Esophagus squamous epithelium (tissue), 5 donors: ENCODE measurements around the gene ZNF521. TPM values are rescaled to one million over a fixed set of nuclear protein-coding genes. Genes with fewer than 3 reads are reported as not detected.
A peak's percentile ranks its signal among the peaks of the same experiment; 100 is the strongest.

Source experiments
- DNase-seq: peaks from one replicate; lab custom pipeline; 2025; lab: John Stamatoyannopoulos, UW
- H3K27ac ChIP-seq, 4 donors: fragments of 200-600 bp; sonication (generic); one replicate each; pipeline ENCODE4 v1.5.1; 2016 to 2019; ENCODE audit warnings: mild to moderate bottlenecking in 1 of 4
- H3K27me3 ChIP-seq, 4 donors: fragments of 200-600 bp; sonication (generic); 1 replicate in 3 of 4; 2 replicates in 1 of 4; pipeline versions ENCODE4 v1.5.1 to v1.6.0; 2017 to 2021; ENCODE audit warnings: antibody characterized with exemption in 1 of 4
- H3K36me3 ChIP-seq, 3 donors: fragments of 200-600 bp; sonication (generic); one replicate each; pipeline ENCODE4 v1.5.1; 2016 to 2019
- H3K4me1 ChIP-seq, 3 donors: fragments of 200-600 bp; sonication (generic); one replicate each; pipeline ENCODE4 v1.5.1; 2017 to 2019
- H3K4me3 ChIP-seq, 4 donors: fragments of 200-600 bp; sonication (generic); 1 replicate in 3 of 4; 2 replicates in 1 of 4; pipeline ENCODE4 v1.5.1; 2016 to 2019; ENCODE audit warnings: mild to moderate bottlenecking in 2 of 4, moderate library complexity in 1 of 4
- H3K9me3 ChIP-seq, 3 donors: fragments of 200-600 bp; sonication (generic); one replicate each; pipeline ENCODE4 v1.5.1; 2016 to 2019
- POLR2A ChIP-seq, 4 donors: fragments of 450-650 bp; IDR thresholded peaks; one replicate each; pipeline ENCODE4 v1.6.1; 2017; ENCODE audit warnings: antibody characterized with exemption in 4 of 4, mild to moderate bottlenecking in 4 of 4, moderate library complexity in 3 of 4
- WGBS, 2 donors: methylation state at CpG; one replicate each; pipeline ENCODE4 v1.1.5; 2018; 5-methylcytosine and 5-hydroxymethylcytosine counted together
- intact Hi-C: fragments of 100-400 bp; cut with DNase I; formaldehyde crosslinking; loops from one replicate; pipeline ENCODE4 v1.15.0; 2022
- total RNA-seq, 4 donors: library from RNA; depleted of rRNA; stranded (reverse); fragments of >200 nt; gene quantifications; one replicate each; pipeline ENCODE4 v1.1.0, GENCODE V29; 2016
- TF ChIP-seq, protein P1 (sequence below), 6 experiments: fragments of 450-650 bp in 4 of 6; fragments of 200-600 bp in 2 of 6; sonication (generic) in 2 of 6; IDR thresholded peaks; one replicate each; pipeline ENCODE4 v1.5.1; 2016 to 2019; ENCODE audit warnings: antibody characterized with exemption in 6 of 6, mild to moderate bottlenecking in 4 of 6, moderate library complexity in 4 of 6
- donor health status: DM: yes; HTN: yes; CAD: no.

Gene ZNF521
- total RNA-seq, 4 donors from 2014 or later, result 0.68 to 11.3 (median 4.7) TPM

DNA sequence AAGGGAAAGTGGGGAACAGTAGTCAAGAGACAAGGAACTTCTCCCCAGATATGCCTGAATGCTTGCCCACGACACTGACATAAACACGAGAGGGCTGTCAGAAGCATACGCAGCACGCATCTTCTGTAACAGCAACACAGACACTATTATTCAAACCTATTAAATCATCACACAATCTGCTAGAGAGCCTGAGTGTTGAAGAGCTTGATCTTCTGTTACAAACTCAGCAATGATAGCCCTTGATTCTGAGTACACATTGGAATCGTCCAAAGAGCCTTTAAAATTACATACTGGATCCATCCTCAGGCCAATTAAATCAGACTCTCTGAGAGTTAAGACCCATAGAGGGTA lies 111.6 kb downstream of the ZNF521 start:
- Histone ChIP-seq H3K27ac (no peak overlapping the region), H3K36me3 (no peaks in the 10 kb centered on the region), H3K4me1 (no peaks in the 10 kb centered on the region), H3K9me3 (no peaks in the 10 kb centered on the region), H3K4me3 (no peak overlapping the region), H3K27me3 (no peaks in the 10 kb centered on the region)
- intact Hi-C loops, result no loop called here
- 67 to 88% methylated on average over 5 of the region's 5 CpGs for WGBS, 2 donors
- TF ChIP-seq, protein P1, sequence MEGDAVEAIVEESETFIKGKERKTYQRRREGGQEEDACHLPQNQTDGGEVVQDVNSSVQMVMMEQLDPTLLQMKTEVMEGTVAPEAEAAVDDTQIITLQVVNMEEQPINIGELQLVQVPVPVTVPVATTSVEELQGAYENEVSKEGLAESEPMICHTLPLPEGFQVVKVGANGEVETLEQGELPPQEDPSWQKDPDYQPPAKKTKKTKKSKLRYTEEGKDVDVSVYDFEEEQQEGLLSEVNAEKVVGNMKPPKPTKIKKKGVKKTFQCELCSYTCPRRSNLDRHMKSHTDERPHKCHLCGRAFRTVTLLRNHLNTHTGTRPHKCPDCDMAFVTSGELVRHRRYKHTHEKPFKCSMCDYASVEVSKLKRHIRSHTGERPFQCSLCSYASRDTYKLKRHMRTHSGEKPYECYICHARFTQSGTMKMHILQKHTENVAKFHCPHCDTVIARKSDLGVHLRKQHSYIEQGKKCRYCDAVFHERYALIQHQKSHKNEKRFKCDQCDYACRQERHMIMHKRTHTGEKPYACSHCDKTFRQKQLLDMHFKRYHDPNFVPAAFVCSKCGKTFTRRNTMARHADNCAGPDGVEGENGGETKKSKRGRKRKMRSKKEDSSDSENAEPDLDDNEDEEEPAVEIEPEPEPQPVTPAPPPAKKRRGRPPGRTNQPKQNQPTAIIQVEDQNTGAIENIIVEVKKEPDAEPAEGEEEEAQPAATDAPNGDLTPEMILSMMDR (IDR thresholded peaks at IDR 0.05), result no peak
- no peak for DNase-seq

DNA sequence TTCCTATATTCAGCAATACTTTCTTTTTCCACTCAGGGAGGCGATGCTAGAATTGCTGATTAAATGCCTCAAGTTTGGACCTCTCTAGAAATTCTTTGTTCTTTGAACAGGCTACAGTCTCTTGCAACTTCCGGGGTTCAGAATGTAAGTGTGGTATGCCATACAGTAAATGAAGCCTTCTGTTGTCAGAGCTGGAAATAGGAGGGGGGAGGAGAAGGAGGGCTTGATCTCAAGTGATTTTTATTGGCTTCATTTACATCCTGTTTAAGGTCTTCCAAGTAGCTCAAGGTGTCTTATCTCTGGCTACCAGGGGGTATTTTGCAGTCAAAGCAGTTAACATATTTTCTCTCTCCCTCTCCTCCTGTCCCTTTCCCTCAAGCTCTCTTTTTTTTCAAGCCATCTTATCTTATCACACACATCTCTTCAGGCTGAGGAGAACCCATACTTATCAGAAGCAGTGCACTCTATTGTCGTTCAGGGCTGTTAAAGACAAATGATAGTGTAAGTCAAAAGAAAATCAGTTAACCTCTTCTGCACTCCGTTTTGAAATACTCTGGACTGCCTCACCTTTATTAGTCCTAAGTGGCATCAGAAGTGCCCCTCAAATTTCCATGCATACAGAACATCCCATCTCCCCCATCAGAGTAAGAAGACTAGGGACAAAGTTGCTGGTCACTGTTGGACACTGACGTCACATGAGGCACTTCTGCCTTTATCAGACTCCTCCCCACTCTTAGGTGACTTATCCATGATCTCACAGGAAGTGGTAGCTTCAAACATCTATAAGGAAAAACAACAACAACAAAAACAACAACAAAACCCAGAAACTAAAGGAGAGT lies 112.2 kb downstream of the ZNF521 start:
- WGBS, 2 donors, result 42 to 60% methylated on average over 5 of the region's 5 CpGs
- H3K4me1 ChIP-seq, result no peaks in the 10 kb centered on the region
- H3K36me3 ChIP-seq, result no peaks in the 10 kb centered on the region
- no peaks in the 10 kb centered on the region for H3K9me3 ChIP-seq
- intact Hi-C loops, result no loop called here
- H3K27ac ChIP-seq, result peak overlapping the region in 2 of 4 donors; percentile 13 to 37
- TF ChIP-seq, protein P1 (IDR thresholded peaks at IDR 0.05), result no peak
- H3K4me3 ChIP-seq, result no peak overlapping the region
- no peaks in the 10 kb centered on the region for H3K27me3 ChIP-seq
- no peak for DNase-seq

DNA sequence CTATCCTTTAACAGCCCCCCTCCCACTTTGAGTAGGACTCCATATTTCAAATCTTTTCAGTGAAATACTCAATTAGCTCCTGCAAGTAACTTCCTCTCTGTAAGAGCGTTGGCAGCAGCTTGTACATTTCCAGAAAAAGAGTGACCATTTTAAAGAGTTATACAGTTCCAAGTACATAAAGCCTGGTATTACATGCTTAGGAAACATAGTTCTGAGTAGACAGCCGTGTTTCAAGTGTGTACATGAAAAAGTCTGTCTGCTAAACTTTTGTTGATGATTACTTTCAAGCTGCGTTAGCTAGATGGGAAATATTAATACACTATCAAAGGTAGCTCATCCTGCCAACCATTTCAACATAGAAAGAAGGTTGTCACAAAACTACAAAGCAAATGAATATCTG lies 112.8 kb downstream of the ZNF521 start:
- no peaks in the 10 kb centered on the region for H3K4me1 ChIP-seq
- no peak overlapping the region for H3K4me3 ChIP-seq
- WGBS, 2 donors, result 58 to 83% methylated on average over 2 to 3 of the region's 3 CpGs
- DNase-seq, result no peak
- H3K27ac ChIP-seq, result peak overlapping the region in 2 of 4 donors; percentile 13 to 37
- intact Hi-C loops, result no loop called here
- H3K27me3 ChIP-seq, result no peaks in the 10 kb centered on the region
- no peaks in the 10 kb centered on the region for H3K9me3 ChIP-seq
- TF ChIP-seq POLR2A (IDR thresholded peaks at IDR 0.05), result no peak
- TF ChIP-seq, protein P1 (IDR thresholded peaks at IDR 0.05), result no peak
- no peaks in the 10 kb centered on the region for H3K36me3 ChIP-seq

DNA sequence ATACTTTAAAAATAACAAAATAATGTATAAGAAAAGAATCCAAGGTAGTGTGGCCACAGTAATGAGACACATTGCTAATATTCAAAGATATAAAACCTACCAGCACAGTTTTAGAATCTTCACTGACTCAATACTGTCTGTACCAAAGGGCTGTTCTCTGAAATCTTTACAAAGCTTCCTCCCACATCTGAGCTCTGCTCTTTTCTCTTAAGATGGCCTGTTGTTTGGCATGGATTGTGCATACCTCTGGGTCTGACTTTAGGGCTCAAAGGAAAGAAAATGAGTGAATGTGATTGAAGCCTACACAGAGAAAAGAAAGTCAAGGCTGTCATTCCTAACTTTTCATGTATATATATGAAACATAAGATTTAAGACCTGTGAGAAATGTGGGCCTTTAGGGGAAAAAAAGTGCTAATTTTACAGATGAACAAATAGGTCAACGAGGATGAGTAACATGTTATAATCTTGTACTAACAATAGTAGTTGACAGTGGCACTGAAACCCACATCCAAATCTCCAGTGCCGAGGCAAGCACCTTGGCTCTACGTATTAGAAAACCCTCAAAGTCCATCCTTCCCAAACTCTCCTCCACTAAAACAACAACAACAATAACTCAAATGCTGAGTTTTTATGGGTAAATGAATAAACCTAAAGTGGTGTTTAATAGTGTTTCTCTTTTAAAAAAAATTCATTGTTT lies 114.2 kb downstream of the ZNF521 start:
- Histone ChIP-seq H3K9me3 (no peaks in the 10 kb centered on the region), H3K27me3 (no peaks in the 10 kb centered on the region), H3K4me1 (peaks cover 0 to 7% (median 0%) of the 10 kb centered on the region in 3 donors), H3K27ac (no peak overlapping the region), H3K36me3 (no peaks in the 10 kb centered on the region), H3K4me3 (no peak overlapping the region)
- intact Hi-C loops, result no loop called here
- TF ChIP-seq, protein P1 (IDR thresholded peaks at IDR 0.05), result no peak
- TF ChIP-seq POLR2A (IDR thresholded peaks at IDR 0.05), result no peak
- 80 to 86% methylated on average over 3 of the region's 3 CpGs for WGBS, 2 donors
- no peak for DNase-seq

DNA sequence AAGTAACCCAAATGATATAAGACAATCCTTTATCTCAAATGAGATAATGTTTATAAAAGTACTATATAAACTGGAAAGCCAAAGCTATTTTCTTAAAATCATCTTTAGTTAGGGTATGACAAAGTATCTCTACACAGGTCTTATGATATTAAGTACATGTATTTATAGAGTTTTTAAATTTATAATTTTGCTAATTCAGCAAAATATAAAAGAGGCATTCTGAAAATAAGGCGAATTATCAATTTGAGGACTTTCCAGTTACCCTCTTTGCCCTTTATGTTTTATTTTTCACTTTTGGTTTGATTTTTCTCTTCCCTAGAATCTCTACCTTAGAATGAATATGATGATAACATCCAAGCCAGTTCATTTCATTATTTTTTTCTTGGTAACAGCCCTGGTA lies 115.2 kb downstream of the ZNF521 start:
- TF ChIP-seq, protein P1 (IDR thresholded peaks at IDR 0.05), result no peak
- TF ChIP-seq POLR2A (IDR thresholded peaks at IDR 0.05), result no peak
- no peaks in the 10 kb centered on the region for H3K36me3 ChIP-seq
- intact Hi-C loops, result no loop called here
- H3K9me3 ChIP-seq, result no peaks in the 10 kb centered on the region
- no peaks in the 10 kb centered on the region for H3K27me3 ChIP-seq
- H3K27ac ChIP-seq, result no peak overlapping the region
- no peak for DNase-seq
- WGBS, 2 donors, result 86 to 89% methylated on average over 1 of the region's 1 CpG
- H3K4me3 ChIP-seq, result no peak overlapping the region
- H3K4me1 ChIP-seq, result peaks cover 0 to 11% (median 0%) of the 10 kb centered on the region in 3 donors
